Activated CD8-positive, alpha-beta memory T cell treated with anti-CD3 and anti-CD28 coated beads for 48 hours (primary cell): ENCODE data around the gene SLC9A8.

Experiments
- DNase-seq, 3 experiments: peaks; one replicate each; pipeline ENCODE4 v3.0.0-alpha.2; 2020; ENCODE audit warnings: low read depth in 2 of 3, low spot score in 2 of 3

SLC9A8 gene

DNA sequence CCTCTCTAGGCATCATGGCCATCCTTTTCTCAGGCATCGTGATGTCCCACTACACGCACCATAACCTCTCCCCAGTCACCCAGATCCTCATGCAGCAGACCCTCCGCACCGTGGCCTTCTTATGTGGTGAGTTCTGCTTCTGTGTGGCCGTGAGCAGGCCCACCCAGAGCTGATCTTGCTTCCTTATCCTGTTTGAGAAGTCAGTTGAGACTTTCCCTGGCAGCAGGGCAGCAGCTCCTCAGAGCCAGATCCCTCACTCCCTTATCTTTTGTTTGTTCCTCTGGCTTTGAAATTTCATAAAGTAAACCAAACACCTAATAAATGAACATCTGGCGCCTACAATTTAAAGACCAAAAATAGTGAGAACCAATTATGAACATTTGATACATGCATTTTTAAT, 62.1 kb downstream of the SLC9A8 start:
- no peak for DNase-seq

DNA sequence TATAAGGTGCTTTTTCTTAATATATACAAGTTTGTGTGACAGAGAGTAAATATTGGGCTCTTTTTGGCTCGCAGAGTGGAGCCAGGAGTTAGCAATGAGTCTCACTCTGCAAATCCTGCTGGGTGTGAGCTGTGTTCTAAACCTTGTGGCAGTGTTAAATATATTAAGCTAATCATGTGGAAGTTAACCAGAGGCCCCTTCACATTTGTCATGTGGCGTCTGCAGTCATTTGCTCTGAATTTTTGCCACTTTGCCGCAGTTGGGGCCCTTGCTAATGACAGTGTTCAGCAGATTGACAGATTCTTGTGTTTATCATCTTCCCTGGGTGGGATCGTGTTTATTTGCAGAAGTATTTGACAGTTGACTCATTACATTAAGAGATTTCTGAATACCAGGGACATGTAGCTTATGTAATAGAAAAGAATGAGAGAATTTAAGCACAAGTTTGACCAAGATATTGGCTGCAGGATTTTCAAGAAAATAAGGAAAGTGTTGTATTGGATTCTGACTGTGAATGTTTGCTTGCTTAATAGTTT, 64.8 kb downstream of the SLC9A8 start:
- DNase-seq, result no peak

DNA sequence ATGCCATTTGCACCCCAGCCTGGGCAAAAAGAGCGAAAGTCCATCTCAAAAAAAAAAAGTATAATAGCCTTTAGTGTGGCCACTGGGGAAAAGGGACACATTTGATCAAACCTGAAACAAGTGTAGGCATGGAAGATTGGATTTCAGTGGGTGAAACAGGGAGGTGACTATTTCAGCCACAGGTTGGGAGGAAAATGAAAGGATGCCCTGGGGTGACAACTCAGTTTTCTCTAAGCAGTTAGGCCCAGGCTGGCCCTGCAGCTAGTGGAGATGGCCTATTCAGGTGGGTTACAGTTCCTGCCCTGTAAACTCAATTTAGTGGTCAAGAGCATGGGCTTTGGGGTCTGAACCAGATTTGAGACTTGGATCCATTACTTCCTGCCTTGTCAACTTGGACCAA, 66.3 kb downstream of the SLC9A8 start:
- no peak for DNase-seq

DNA sequence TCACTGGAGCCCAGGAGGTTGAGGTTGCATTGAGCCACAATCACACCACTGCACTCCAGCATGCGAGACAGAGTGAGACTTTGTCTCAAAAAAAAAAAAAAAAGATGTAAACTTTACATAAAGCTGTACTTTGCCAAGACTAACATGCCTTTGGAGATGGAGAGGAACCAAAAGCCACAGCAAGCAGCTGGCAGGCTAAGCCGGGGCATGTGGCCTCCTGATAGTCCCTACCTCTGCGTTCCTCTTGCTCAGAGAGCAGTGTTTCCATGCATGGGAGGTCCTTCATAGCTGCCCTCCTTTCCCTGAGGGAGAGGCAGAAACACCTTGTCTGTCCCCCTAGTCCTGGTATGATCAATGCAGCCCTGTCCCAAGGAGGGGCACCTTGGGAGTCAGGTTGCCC, 67.5 kb downstream of the SLC9A8 start:
- DNase-seq, result no peak

DNA sequence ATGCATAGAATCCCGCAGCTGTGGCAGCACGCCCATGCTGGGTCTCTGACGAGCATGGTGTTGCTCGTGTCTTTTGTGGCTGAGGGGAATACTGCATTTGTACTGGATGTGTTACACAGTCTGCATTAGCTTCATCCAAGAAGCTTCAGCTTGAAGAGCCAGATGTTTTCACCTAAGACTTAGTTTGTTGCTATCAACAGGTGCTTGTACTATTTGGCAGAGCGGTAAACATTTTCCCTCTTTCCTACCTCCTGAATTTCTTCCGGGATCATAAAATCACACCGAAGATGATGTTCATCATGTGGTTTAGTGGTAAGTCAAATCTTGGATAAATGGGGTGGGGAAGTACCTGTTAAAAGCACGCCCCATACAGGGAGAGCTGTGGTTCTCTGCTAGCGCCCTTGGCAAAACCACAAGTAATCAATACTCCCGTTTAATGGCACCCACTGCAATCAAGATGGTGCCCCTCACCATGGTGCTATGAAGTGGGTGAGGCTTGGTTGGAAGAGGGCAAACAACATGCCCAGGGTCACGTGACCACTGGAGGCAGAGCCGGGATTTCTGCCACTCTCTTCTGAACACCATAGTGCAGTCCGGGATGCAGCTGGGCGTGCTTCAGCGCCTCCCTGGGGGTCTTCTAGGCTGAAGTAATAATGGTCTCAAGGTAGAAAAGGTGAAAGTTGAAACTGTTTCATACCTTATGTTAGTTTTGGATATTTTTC, 68.3 kb downstream of the SLC9A8 start:
- no peak for DNase-seq

DNA sequence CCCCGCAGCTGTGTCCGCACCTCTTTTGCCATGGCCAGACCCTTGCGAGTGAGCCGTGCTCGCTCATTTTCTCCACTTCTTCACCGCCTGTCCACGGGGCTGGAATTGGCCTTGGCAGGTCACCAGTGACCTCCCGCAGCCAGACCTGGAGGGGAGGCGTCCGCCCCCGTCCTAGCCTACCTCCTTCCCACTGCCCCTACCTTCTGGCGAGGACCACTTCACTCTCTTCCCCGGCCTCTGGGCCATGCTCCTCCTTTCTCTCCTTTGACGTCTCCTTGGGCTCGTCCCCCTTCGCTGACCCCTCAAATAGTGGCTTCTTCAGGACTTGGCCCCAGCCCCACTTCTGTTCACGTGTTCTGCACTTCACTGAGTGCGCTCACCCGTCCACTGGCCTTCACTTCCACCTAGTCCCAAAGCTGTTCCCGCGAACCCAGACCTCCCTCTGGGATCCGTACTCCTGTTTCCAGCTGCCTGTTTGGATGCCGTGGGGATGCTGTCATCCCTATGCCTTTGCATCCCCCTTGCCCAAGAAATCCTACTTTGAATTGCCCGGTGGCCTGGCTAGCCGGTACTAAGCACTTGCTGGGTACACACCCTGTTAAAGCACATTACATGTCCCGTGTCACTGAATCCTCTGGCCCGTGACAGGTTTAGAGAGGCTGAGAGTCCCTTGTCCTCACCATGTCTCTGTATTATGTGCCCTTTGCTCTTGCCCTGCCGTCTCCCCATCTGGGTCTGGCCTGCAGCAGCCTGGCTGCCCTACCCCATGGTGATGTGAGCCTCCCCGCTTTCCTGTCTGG, 69.7 kb downstream of the SLC9A8 start:
- DNase-seq, result no peak

DNA sequence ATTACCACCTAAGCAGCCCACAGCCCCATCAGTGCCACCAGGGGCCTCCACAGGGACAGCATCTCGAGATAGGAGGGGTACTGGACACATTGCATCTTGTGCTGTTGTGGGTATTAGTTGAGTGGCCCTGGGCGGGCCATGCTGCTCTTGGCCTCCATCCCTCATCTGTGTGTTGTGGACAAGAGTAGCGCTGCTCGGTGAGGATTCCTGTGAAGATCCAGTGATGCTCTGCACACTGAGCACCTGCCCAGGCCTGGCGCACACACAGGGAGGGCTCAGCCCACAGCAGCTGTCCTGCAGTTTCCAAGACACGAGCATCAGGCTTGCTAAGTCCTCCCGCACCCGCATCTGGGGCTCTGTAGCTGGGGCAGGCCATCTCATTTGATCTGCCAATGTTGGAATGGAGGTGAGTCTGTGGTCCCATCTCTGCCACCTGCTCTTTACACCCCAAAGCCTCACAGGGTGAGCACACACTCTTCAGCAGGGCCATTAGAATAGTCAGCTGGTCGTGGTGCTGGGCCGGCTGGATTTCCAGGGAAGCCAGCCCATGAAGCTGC, 70.7 kb downstream of the SLC9A8 start:
- no peak for DNase-seq

DNA sequence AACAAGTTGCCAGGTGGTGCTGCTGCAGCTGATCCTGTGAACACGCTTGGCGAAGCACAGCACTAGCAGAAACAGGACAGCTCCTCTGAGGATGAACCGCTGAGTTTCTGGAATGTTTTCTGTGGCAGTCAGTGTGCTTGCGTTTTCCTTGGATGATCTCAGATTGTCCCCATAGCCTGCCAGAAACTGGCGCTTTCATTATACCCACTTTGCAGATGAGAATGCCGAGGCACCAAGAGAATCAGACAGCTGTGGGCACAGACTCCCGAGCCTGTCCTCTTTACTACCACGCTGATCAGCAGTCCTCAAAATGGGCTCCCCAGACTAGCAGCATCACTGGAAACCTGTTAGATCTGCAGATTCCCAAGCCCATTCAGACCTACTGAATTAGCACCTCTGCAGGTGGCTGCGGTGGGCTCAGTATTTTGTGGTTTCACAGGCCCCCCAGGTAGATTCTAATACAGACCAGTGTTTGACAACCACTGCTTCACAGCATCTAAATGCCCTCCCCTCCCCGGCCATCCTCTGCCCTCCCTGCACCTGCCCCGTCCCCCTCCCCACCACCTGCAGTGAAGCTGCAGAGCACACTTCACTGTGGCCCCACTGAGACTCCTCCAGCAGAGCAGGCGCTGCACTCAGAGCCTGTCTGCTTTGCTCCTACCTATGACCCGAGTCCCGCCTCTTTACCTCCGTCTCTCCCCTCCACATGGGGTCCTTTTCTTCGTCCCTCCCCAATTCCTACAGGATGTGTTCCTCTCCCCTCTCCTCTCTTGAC, 73.1 kb downstream of the SLC9A8 start:
- DNase-seq, result no peak

DNA sequence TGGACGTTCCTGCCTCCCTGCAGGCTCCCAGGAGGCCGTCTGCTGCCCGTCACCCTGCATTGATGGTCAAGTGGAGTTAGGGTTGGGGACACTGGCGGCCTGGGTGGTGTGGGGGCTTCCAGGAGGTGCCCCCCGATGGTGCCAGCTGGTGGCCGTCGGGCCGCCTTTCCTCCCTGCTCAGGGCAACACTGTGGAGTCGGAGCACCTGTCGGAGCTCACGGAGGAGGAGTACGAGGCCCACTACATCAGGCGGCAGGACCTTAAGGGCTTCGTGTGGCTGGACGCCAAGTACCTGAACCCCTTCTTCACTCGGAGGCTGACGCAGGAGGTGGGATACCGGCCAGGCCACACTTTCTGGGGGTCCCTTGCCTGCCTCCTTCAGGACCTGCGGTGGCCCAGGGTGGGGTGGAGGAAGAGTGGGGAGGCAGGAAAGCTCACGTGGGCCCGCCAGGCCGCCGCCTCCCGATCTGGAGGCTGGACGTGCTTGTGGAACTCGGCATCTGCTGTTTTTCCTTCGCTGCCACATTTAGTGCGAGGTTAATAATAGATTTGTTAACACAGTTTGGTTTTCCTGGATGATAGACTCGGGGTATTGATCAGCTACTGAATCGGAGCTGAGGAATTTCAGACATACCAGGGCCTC, 74.1 kb downstream of the SLC9A8 start:
- DNase-seq, result no peak

DNA sequence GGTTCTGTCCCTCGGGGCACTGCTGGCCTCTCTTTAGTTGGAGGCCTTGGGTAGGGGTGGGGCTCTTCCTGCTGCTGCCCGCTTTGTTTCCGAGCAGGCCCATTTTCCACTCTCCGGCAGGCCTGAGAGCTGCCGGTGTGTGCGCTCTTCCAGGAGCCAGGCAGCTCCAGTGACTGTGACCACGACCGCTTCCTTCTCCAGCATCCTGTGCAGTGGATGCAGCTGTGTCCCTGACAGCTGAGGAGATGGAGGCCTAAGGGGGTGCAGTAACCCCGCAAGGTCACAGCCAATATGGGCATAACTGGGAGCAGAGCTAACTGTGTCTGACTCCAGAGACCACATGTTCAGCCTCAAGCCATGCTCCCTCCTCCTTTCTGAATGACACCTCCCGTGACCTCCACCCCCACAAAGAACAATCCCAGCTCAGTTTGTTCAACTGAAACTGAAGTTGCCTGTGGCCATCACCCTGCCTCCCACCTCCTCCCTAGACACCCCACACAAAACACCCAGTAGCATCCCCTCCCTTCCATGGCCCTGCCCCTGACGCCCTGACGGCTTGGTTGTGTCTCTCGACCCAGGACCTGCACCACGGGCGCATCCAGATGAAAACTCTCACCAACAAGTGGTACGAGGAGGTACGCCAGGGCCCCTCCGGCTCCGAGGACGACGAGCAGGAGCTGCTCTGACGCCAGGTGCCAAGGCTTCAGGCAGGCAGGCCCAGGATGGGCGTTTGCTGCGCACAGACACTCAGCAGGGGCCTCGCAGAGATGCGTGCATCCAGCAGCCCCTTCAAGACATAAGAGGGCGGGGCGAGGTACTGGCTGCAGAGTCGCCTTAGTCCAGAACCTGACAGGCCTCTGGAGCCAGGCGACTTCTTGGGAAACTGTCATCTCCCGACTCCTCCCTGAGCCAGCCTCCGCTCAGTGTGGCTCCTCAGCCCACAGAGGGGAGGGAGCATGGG, 74.9 kb downstream of the SLC9A8 start:
- DNase-seq, result no peak

DNA sequence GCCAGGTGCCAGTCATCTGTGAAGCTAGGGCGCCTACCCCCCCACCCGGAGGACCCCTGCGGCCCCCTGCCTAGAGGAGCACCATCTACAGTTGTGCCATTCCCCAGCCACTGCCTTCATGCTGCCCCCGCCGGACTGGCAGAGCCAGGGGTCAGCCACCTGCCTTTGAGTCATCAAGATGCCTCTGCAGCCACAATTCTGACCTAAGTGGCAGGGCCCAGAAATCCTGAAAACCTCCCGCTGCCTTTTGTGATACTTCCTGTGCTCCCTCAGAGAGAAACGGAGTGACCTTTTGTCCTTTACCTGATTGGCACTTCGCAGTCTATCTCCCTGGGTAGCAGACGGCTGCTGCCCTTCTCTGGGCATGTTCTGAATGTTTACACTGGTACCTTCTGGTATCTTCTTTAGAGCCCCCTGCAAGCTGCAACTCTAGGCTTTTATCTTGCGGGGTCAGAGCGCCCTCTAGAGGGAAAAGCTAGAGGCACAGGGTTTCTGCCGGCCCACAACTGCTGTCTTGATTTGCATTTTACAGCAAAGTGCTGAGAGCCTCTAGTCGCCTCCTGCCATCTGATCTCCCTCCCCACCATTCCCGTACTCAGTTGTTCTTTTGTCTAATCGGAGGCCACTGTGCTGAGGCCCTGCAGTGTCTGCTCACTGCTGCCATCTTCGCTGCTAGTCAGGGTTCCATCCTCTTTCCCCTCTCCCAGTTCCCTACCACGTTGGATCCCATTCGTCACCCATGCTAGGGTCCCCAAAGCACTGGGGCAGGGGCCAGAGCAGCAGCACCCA, 75.8 kb downstream of the SLC9A8 start:
- DNase-seq, result peak; percentile 28 to 47 (median 36)

DNA sequence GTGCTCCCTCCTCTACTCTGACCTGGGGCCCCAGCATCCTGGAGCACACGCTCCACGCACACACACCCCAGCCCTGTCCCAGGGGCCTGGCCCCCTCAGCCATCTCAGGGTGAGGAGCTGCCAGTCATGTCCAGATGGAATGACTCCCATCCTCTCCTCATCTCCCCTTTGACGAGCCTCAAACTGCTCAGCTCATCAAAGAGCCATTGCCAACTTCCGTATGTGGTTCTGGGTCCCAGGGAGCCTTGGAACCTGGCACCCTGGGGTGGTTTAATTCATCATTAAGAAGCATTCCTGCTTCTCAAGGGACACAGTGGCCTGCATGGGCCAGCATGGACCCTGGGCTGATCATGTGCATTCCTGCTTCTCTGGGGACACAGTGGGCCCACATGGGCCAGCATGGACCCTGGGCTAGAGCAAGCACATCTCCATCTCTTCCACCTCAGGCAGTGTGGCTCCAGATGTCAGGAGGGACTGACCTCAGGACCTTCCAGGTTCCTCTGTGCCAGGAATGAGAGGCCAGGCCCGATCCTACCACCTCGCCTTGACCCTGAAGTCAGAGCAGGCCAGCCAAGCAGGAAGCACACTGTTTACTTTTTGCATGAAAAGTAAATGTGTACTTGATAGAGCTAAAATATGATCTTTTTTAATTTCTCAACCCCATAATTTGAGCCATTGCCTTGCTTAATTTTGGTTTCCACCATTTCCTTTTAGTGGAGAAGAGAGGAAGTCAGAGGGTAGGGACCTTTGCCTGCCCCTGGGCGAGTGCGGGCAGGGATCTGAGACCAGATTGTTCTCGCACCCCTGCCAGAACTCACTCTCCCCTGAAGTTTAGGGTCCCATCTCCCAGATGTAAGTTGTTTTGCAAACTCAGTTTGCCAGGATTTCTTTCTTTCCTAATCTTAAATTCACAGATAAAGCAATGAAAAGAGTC, 76.6 kb downstream of the SLC9A8 start:
- no peak for DNase-seq

DNA sequence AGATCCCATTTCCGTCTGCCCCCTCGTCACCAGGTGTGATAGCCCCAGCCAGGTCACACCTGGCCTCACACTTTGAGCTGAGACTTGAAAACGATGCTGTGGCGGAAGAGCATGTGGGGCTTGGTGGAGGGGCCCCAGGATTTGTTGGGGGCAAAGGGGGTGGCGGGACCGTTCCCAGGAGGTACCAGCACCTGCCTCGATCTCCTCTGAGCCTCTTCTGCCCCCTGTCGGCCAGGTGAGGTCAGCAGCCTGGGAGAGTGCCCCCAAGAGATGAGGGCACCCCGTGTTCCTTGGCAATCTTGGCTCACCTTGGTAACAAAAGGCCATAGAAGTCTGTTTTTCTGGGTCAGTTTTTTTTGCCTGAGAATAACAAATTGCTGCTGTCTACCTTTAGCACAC, 77.3 kb downstream of the SLC9A8 start:
- no peak for DNase-seq

DNA sequence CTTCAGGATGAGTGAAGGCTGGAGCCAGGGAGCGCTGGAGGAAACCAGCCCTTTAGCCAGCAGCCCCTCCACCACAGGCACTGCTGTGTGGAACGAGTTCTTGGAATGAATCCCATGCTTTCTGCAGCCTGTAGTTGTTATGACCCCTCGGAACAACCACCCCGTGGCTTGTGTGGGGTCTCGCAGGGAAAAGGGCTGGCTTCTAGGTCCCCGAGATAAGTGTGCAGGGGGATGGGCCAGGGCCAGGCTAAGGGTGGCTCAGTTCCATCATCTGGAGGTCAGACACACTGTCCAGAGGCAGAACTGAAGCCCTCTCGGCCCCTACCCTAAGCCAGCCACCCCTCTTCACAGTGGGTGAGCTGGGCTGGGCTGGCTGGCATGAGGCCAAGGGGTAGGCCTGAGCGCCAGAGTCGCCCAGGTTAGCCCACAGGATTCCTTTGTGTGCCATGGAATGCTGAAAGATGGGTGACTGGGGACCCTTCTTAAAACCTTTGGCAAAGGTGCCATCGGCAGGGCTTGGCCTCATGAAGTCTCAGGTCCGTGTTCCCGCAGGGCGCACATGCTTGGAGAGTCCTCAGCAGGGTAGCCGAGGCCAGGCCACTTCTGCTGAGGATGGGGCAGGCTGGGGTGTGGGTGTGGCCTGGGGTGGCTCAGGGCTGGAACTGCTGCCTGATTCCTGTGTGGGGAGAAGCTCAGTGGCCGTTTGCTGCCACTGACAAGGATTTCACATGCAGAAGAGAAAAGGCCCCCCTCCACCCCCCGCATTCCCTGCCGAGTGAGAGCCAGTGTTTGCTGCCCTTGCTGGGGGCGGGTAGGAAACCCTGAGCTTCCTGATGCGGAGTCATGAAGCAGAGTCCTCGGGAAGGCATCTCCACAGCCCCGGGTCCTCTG, 78.1 kb downstream of the SLC9A8 start:
- no peak for DNase-seq

DNA sequence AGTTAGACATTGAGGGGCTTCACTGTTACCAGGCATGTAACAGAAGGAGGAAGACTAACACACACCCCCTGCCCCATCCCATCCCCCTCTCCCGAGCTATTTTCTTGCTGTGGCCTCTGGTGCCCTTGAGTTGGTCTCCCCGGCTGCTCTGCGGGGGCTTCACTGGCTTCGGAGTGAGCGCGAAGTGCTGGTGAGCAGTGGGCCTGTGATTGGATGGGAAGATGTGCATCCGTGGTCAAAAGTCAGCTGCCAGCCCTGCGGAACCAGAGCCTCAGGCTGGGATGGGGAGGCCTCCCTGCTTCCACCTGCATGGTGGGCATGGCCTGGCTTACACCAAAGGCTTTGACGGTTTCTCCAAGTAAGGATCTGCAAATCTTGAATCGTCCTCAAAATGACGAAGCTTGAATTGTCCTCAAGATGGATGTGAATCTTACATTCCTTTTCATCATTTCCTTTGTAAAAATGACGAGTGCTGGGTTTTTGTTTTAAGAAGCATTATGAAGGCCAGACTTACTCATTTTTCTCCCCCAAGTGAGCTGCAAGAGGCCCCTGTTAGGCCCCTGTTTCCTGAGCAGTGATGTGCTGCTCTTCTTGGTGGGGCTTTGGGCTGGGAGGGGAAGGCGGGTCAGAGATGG, 79.0 kb downstream of the SLC9A8 start:
- DNase-seq, result no peak

DNA sequence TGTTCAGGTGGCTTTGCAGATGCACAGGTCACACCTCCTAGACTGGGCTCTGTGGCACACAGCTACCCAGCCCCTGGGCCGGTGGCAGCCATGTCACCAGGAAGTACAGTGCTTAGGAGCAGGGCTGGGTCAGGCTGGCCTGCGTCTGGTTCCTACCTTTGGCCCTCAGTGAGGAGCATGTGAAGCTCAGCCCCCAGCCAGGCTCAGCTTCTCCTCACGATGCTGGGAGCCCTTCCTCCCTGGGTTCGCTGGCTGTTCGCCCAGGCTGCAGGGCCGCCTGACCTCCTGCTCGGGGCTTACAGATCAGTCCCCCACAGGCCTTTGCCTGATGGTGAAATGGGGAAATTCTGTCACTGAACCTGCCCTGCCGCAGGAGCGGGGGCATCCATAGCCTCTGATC, 79.6 kb downstream of the SLC9A8 start:
- no peak for DNase-seq
